NCI-H82 treated with DMSO at 0.1 percent for 48 hours (cell line): ENCODE measurements around the gene ITPK1.

Experiments used
- DNase-seq: peaks from one replicate; lab custom pipeline; 2025; ENCODE audit not compliant: unreplicated experiment; lab: John Stamatoyannopoulos, UW

The ITPK1 gene

GRCh38 chr14:92940543-92940942 is 175.2 kb downstream of the ITPK1 start:
- no peak for DNase-seq

- DNase-seq = no peak
Measured at GRCh38 chr14:92939699-92940098, 176.0 kb downstream of the ITPK1 start.

GRCh38 chr14:92938890-92939671 is 176.6 kb downstream of the ITPK1 start:
- DNase-seq = no peak

GRCh38 chr14:92938235-92938875 is 177.4 kb downstream of the ITPK1 start:
- no peak for DNase-seq

GRCh38 chr14:92937051-92937937 is 178.4 kb downstream of the ITPK1 start:
- no peak for DNase-seq

DNA sequence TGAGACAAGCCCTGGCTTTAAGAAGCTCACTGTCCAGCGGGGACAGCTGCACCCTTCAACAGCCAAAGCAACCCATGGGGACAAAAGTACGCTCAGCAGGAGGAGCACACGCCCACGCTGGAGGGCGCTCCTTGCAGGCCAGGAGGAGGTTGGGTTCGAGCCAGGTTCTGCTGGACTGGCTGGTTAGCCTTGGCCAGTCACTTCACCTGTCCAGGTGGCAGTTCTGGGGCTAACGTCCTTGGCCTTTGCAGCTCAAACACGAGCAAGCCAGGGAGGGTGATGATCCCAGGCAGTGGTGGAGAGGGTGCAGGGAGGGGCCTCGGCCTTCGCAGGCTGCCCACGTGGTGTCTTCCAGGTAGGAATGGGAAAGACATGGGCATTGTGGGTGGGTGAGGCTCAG is 179.6 kb downstream of the ITPK1 start:
- no peak for DNase-seq

DNA sequence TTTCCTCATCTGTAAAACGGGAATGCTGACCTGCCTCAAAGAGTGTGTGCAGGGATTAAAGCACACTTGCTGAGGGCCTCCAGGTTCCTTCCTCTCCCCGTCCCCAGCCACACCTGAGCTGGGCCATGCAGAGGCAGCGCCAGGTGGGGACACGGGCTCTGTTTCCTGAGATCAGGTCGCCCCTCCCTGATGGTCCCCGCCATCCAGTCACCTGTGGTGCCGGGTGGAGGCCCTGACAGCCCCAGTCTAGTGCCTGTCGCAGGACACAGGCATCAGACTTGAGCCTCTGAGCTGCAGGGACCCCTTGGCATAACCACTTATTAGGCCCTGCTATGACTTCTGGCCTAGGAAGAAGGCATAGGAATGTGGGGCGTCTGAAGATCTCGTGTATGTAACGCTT is 180.3 kb downstream of the ITPK1 start:
- no peak for DNase-seq

DNA sequence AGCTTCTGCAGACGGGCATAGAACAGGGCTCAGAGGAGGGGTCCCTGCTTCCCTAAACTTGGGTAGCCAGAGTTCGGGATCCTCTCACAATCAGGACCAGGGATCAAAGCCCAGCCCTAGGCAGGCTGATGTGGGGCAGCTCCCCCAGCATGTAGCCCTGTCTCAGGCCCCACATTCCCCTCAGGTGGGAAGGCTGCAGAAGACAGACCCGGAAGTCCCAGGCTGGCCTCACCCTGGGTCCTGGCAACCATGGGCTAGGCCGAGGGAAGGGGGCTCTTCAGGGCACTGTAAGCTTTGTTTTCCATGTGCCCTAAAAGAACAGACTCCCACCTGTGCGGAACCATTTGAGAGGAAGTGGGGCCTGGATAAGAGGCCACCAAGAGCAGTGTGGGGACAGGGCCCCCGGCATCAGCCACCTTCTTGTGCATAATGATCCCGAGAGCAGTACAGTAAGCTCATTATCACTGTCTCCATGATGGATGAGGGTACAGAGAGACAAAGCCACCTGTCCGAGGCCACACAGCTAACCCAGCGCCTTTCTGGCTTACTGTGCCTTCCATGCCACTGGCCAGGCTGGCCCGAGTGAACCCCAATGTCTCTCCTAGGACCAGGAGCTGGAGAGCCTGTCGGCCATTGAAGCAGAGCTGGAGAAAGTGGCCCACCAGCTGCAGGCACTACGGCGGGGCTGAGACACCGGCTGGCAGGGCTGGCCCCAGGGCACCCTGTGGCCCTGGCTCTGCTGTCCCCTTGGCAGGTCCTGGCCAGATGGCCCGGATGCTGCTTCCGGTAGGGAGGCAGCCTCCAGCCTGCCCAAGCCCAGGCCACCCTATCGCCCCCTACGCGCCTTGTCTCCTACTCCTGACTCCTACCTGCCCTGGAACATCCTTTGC is 181.3 kb downstream of the ITPK1 start:
- peak; percentile 48 for DNase-seq

DNA sequence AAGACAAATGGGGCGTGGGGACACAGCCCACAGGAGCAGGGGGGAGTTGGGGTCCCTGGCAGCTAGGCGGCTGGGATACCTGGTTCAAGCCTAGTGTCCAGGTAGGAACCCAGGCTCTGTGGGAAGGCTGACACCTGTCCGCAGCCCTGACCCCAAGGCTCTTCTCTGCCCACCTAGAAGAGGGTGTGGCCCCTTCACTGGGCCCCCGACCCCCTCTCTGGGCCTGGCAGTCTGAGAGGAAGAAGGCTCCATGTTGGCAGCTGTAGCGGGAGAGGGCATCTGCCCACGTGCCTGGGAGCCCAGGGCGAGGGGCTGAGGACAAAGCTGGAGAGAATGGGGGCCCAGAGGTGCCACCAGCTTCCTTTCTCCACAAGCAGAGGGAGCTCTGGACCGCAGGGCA is 182.2 kb downstream of the ITPK1 start:
- DNase-seq = no peak

- no peak for DNase-seq
Measured at GRCh38 chr14:92932448-92933395, 183.0 kb downstream of the ITPK1 start.

- no peak for DNase-seq
Measured at GRCh38 chr14:92931681-92932447, 183.9 kb downstream of the ITPK1 start.

GRCh38 chr14:92930737-92931602 is 184.8 kb downstream of the ITPK1 start:
- DNase-seq = no peak

DNA sequence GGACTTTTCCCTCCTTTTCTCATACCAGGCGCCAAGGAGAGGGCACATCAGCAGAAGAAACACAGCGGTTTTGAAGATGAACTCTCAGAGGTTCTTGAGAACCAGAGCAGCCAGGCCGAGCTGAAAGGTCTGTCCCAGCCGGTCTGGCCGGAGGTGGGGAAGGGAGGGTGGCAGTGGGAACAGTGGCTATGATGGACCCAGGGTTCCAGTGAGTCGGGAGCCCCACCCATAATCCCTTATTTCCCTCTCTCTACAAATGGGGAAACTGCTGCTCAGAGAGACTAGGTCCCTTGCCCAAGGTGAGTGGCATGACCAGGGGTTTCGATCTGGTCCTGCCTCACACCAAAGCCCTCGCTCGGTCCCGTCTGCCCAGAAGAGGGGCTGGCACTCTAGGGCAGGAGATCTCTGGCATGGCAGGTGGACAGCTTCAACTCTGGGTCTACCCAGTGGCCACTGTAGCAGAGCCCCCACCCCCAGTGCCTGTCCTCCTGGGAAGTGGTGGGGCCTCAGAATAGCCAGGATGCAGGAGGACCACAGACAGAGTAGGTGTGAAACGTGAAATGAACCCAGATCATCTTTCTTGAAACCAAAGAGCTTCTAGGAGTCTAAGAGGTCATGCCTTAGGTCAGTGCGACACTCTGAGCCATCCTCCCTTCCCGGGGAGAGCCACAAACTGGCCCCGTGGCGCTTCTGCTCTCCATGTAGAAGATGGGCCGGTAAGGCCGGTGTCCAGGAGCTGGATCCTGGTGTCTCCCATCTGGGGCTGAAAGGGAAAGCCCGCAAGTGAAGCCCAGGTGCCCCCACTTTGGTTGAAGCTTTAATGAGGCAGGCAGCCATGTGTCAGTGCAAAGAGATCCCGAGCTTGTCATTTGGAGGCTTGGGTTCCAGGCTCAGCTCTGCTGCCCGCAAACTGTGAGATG is 185.8 kb downstream of the ITPK1 start:
- no peak for DNase-seq

GRCh38 chr14:92928961-92929688 is 186.6 kb downstream of the ITPK1 start:
- no peak for DNase-seq

DNA sequence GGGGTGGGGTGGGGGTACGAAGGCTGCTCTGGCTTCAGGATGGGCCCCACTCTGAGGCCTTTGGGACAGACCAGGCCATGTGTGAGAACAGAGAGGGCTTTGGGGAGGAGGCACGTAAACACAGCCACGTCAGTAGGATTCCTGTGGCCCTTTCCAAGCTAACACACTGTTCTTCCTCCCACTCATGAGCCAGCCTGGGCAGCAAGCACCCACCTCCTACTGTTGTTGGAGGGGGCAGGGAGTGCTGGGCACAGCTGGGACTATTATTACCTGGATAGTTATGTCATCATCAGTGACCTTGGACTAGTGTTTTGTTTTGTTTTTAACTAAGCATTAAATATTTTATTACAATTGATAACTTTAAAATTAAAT is 187.5 kb downstream of the ITPK1 start:
- no peak for DNase-seq
